ENCODE data around the gene TBC1D4. TPM values are rescaled to one million over a fixed set of nuclear protein-coding genes. Genes with fewer than 3 reads are reported as not detected.
A peak's percentile ranks its signal among the peaks of the same experiment; 100 is the strongest.

TBC1D4 gene
- total and polyA plus RNA-seq, 10 of the 15 experiments (the other 5 are each of a cell fraction or from before 2014, with no cell fraction given): 11.0 to 38.6 (median 25.5) TPM

- TF ChIP-seq PBX3 (IDR thresholded peaks at IDR 0.05; ENCODE audit: insufficient replicate concordance, low read depth, low read length): no peak
- no peak for TF ChIP-seq CBX5 (IDR thresholded peaks at IDR 0.05; ENCODE audit: low read depth)
- TF ChIP-seq RELB (IDR thresholded peaks at IDR 0.05; ENCODE audit: low read depth): peak; percentile 29; the same call in 1 of the 2 replicates
- TF ChIP-seq PAX5 (IDR thresholded peaks at IDR 0.05; ENCODE audit: borderline replicate concordance, low read depth, low read length): peak; percentile 71; the same call in 1 of the 2 replicates
- peak; percentile 83 for TF ChIP-seq FOXM1 (IDR thresholded peaks at IDR 0.05; ENCODE audit: low read depth, low read length)
Measured at GRCh38 chr13:75416327-75417011, 65.5 kb downstream of the TBC1D4 start (continued).

GRCh38 chr13:75415694-75416093 is 66.3 kb downstream of the TBC1D4 start:
- in situ Hi-C loops (cut with MboI): no loop called here
- intact Hi-C loops (cut with micrococcal nuclease; ENCODE audit: unreplicated experiment): no loop called here
- ATAC-seq (no peak), DNase-seq (ENCODE audit: low read depth, low spot score) (no peak), FAIRE-seq (no peak)
- Histone ChIP-seq H3K79me2 (ENCODE audit: control insufficient read depth, insufficient read depth, low read length) (peaks cover 9% of the 10 kb centered on the region), H3K9ac (ENCODE audit: control insufficient read depth, insufficient read depth, low read length) (no peak overlapping the region), H3K9me3 (replicated peaks; ENCODE audit: control insufficient read depth, insufficient read depth, low read length) (no peaks in the 10 kb centered on the region), H2AFZ (ENCODE audit: control insufficient read depth, low read depth, low read length) (no peak overlapping the region), H3K4me3 (no peak overlapping the region), H3K36me3 (ENCODE audit: control insufficient read depth in 2 of 2, insufficient read depth in 2 of 2, low read length in 1 of 2) (no peaks in the 10 kb centered on the region), H3K4me2 (ENCODE audit: control insufficient read depth, insufficient read depth) (no peak overlapping the region), H3K4me1 (ENCODE audit: control insufficient read depth, insufficient read depth, low read length) (peaks cover 17% of the 10 kb centered on the region), H3K27ac (ENCODE audit: control insufficient read depth, insufficient read depth) (no peak overlapping the region; the same call in 1 of the 2 replicates), H3K27me3 (replicated peaks in 1 of 2; ENCODE audit: control insufficient read depth in 2 of 2, insufficient read depth in 2 of 2, low read length in 1 of 2) (no peaks in the 10 kb centered on the region), H4K20me1 (ENCODE audit: control insufficient read depth, insufficient read depth) (no peaks in the 10 kb centered on the region)
- BruUV-seq (replicated peaks): no TSS peak
- ChIA-PET POLR2A (no interaction called here), SMC1A (ENCODE audit: uncharacterized antibody, unreplicated experiment) (interaction anchor here (0.6 to 3.5 kb wide), 14 partner anchors 11 to 128 kb away, joined by 3 to 12 read pairs (median 3); no protein-coding TSS in a partner anchor), RAD21 (ENCODE audit: unreplicated experiment) (interaction anchor here (1.0 to 1.7 kb wide), 2 partner anchors 42 to 55 kb away, joined by 3 to 8 read pairs; no protein-coding TSS in a partner anchor), CTCF (interaction anchor here (1.3 to 5.8 kb wide), 4 partner anchors 40 to 67 kb away, joined by 3 to 41 read pairs (median 4); no protein-coding TSS in a partner anchor)
- WGBS (ENCODE audit: insufficient coverage, insufficient replicate concordance, low lambda C conversion rate, missing lambda C conversion rate): 31% methylated on average over 1 of the region's 1 CpG
- TF ChIP-seq ZNF24 (IDR thresholded peaks at IDR 0.05) (no peak), SRF (IDR thresholded peaks at IDR 0.05; ENCODE audit: low read depth in 2 of 2, low read length in 2 of 2) (no peak), NR2C1 (IDR thresholded peaks at IDR 0.05) (no peak), FOXM1 (IDR thresholded peaks at IDR 0.05; ENCODE audit: low read depth, low read length) (no peak), POLR2AphosphoS2 (IDR thresholded peaks at IDR 0.05; ENCODE audit: low read depth, low read length) (no peak), PBX3 (IDR thresholded peaks at IDR 0.05; ENCODE audit: insufficient replicate concordance, low read depth, low read length) (no peak), ZBED1 (IDR thresholded peaks at IDR 0.05; ENCODE audit: borderline replicate concordance) (no peak), TCF3 (IDR thresholded peaks at IDR 0.05; ENCODE audit: borderline replicate concordance, insufficient read depth, low read depth, low read length) (no peak), SKIL (IDR thresholded peaks at IDR 0.05; ENCODE audit: low read depth, poor library complexity, severe bottlenecking) (no peak)

Measured in GM12878 (cell line).